ENCODE measurements around the gene DMRTB1.

Gene DMRTB1

DNA sequence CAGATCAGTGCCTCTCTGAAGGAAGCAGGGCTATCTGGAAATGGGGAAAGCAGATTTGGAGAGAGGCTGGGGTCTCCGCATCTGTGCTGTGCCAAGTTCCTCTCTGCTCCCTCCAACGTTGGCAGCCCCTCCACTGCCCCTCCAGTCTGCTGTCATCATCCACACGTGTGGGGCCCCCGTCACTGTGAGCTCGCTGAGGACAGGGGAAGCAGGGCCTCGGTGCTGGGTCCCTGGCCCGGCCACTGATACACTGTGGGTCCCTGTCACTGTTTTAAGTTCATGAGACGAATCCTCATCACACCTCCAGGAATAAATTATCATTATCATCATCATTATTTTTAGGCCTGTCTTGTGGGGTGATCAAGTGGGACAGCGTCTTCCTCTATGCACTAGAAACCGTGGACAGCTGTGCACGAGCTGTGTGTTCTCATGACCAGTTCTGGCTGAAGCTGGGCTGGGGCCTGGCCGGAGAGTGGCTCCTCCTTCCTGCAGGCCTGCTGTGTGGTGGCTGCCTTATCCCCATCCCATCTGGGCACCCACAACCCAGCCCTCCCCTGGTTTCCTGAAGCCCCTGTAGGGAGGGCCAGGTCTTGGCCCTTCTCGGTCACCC lies 52.2 kb downstream of the DMRTB1 start:
- DNase-seq, result no peak

GRCh38 chr1:53511933-53512806 lies 53.0 kb downstream of the DMRTB1 start:
- DNase-seq, result no peak

- DNase-seq, result no peak
Measured at GRCh38 chr1:53512807-53513755, 53.9 kb downstream of the DMRTB1 start.

- no peak for DNase-seq
Measured at GRCh38 chr1:53513846-53514245, 54.6 kb downstream of the DMRTB1 start.

GRCh38 chr1:53514436-53514835 lies 55.2 kb downstream of the DMRTB1 start:
- no peak for DNase-seq

DNA sequence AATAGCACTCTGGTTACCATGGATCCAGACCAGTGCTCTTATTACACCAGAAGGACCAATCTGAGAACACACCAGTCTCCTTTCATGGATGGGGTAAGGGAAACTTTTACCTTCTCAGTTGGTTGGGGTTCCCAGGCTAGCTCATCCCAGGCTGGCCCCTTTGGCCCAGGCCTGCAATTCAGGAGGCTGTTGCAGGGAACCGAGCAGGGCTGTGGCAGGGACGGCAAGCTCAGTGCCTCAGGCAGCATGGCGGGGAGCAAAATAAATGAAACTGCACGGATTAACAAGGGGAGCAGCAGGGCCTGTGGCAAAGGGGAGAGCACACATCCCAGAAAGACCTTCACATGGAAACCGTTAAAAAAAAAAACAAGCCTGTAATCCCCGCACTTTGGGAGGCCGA lies 57.0 kb downstream of the DMRTB1 start:
- DNase-seq, result no peak

Data from GOT3 (cell line).